ENCODE results near the gene XRCC4.
"Not testable (repeated sequence)": the region's sequence is repeated elsewhere in the genome, so short reads cannot be mapped to it uniquely, and the experiment has no call there.

The XRCC4 gene

GRCh38 chr5:83341815-83342334 is 264.5 kb downstream of the XRCC4 start:
- Histone ChIP-seq H3K9me3 (ENCODE audit: control insufficient read depth, insufficient read depth, low read depth, low read length) (peaks cover 5% of the 10 kb centered on the region; the same call in 1 of the 2 replicates), H3K4me3 (ENCODE audit: low read depth, low read length) (no peak overlapping the region), H3K36me3 (ENCODE audit: control insufficient read depth, insufficient read depth, low read length) (no peaks in the 10 kb centered on the region), H3K27ac (ENCODE audit: low read depth, low read length) (no peak overlapping the region), H3K9ac (ENCODE audit: low read length) (no peak overlapping the region), H3K4me1 (ENCODE audit: control insufficient read depth, insufficient read depth, low read length) (peaks cover 14% of the 10 kb centered on the region), H3K27me3 (ENCODE audit: control insufficient read depth, insufficient read depth, low read length) (no peaks in the 10 kb centered on the region)

GRCh38 chr5:83342465-83342864 is 265.1 kb downstream of the XRCC4 start:
- Histone ChIP-seq H3K27ac (ENCODE audit: low read depth, low read length) (no peak overlapping the region), H3K27me3 (ENCODE audit: control insufficient read depth, insufficient read depth, low read length) (no peaks in the 10 kb centered on the region), H3K4me1 (ENCODE audit: control insufficient read depth, insufficient read depth, low read length) (peaks cover 14% of the 10 kb centered on the region), H3K9ac (ENCODE audit: low read length) (no peak overlapping the region), H3K9me3 (ENCODE audit: control insufficient read depth, insufficient read depth, low read depth, low read length) (peaks cover 9% of the 10 kb centered on the region), H3K36me3 (ENCODE audit: control insufficient read depth, insufficient read depth, low read length) (0 out of 2 replicates have a peak, but pooled peaks cover 3% of the 10 kb centered on the region), H3K4me3 (ENCODE audit: low read depth, low read length) (no peak overlapping the region)

- no peaks in the 10 kb centered on the region for H3K27me3 ChIP-seq (ENCODE audit: control insufficient read depth, insufficient read depth, low read length)
- H3K4me1 ChIP-seq (ENCODE audit: control insufficient read depth, insufficient read depth, low read length) = peaks cover 14% of the 10 kb centered on the region
- H3K9ac ChIP-seq (ENCODE audit: low read length) = no peak overlapping the region
- peaks cover 18% of the 10 kb centered on the region for H3K9me3 ChIP-seq (ENCODE audit: control insufficient read depth, insufficient read depth, low read depth, low read length)
- 0 out of 2 replicates have a peak, but pooled peaks cover 4% of the 10 kb centered on the region for H3K36me3 ChIP-seq (ENCODE audit: control insufficient read depth, insufficient read depth, low read length)
- H3K4me3 ChIP-seq (ENCODE audit: low read depth, low read length) = no peak overlapping the region
- no peak overlapping the region for H3K27ac ChIP-seq (ENCODE audit: low read depth, low read length)
These were observed 266.0 kb downstream of the XRCC4 start for GRCh38 chr5:83343299-83343698.

GRCh38 chr5:83345423-83345822 is 268.1 kb downstream of the XRCC4 start:
- Histone ChIP-seq H3K27me3 (ENCODE audit: control insufficient read depth, insufficient read depth, low read length) (no peaks in the 10 kb centered on the region), H3K36me3 (ENCODE audit: control insufficient read depth, insufficient read depth, low read length) (0 out of 2 replicates have a peak, but pooled peaks cover 4% of the 10 kb centered on the region), H3K9me3 (ENCODE audit: control insufficient read depth, insufficient read depth, low read depth, low read length) (peaks cover 36% of the 10 kb centered on the region), H3K4me1 (ENCODE audit: control insufficient read depth, insufficient read depth, low read length) (peaks cover 13% of the 10 kb centered on the region), H3K4me3 (ENCODE audit: low read depth, low read length) (no peak overlapping the region), H3K27ac (ENCODE audit: low read depth, low read length) (no peak overlapping the region), H3K9ac (ENCODE audit: low read length) (no peak overlapping the region)

GRCh38 chr5:83348281-83348780 is 271.0 kb downstream of the XRCC4 start:
- H3K9me3 ChIP-seq (ENCODE audit: control insufficient read depth, insufficient read depth, low read depth, low read length) = peaks cover 44% of the 10 kb centered on the region
- no peak overlapping the region for H3K27ac ChIP-seq (ENCODE audit: low read depth, low read length)
- H3K4me3 ChIP-seq (ENCODE audit: low read depth, low read length) = no peak overlapping the region
- H3K9ac ChIP-seq (ENCODE audit: low read length) = no peak overlapping the region
- no peaks in the 10 kb centered on the region for H3K27me3 ChIP-seq (ENCODE audit: control insufficient read depth, insufficient read depth, low read length)
- no peaks in the 10 kb centered on the region; the same call in 1 of the 2 replicates for H3K4me1 ChIP-seq (ENCODE audit: control insufficient read depth, insufficient read depth, low read length)
- peaks cover 4% of the 10 kb centered on the region; the same call in 1 of the 2 replicates for H3K36me3 ChIP-seq (ENCODE audit: control insufficient read depth, insufficient read depth, low read length)

GRCh38 chr5:83353231-83353630 is 275.9 kb downstream of the XRCC4 start:
- Histone ChIP-seq H3K27me3 (ENCODE audit: control insufficient read depth, insufficient read depth, low read length) (no peaks in the 10 kb centered on the region), H3K36me3 (ENCODE audit: control insufficient read depth, insufficient read depth, low read length) (no peaks in the 10 kb centered on the region; the same call in 1 of the 2 replicates), H3K4me3 (ENCODE audit: low read depth, low read length) (no peak overlapping the region), H3K9me3 (ENCODE audit: control insufficient read depth, insufficient read depth, low read depth, low read length) (peaks cover 27% of the 10 kb centered on the region), H3K9ac (ENCODE audit: low read length) (no peak overlapping the region), H3K4me1 (ENCODE audit: control insufficient read depth, insufficient read depth, low read length) (peaks cover 28% of the 10 kb centered on the region), H3K27ac (ENCODE audit: low read depth, low read length) (no peak overlapping the region; the same call in 1 of the 2 replicates)

- no peaks in the 10 kb centered on the region for H3K27me3 ChIP-seq (ENCODE audit: control insufficient read depth, insufficient read depth, low read length)
- peaks cover 28% of the 10 kb centered on the region for H3K4me1 ChIP-seq (ENCODE audit: control insufficient read depth, insufficient read depth, low read length)
- H3K36me3 ChIP-seq (ENCODE audit: control insufficient read depth, insufficient read depth, low read length) = no peaks in the 10 kb centered on the region; the same call in 1 of the 2 replicates
- peaks cover 22% of the 10 kb centered on the region for H3K9me3 ChIP-seq (ENCODE audit: control insufficient read depth, insufficient read depth, low read depth, low read length)
- H3K9ac ChIP-seq (ENCODE audit: low read length) = no peak overlapping the region
- peak overlapping the region; percentile 98 for H3K27ac ChIP-seq (ENCODE audit: low read depth, low read length)
- no peak overlapping the region for H3K4me3 ChIP-seq (ENCODE audit: low read depth, low read length)
These were observed 276.4 kb downstream of the XRCC4 start for GRCh38 chr5:83353774-83354173.

GRCh38 chr5:83354958-83355357 is 277.6 kb downstream of the XRCC4 start:
- Histone ChIP-seq H3K36me3 (ENCODE audit: control insufficient read depth, insufficient read depth, low read length) (no peaks in the 10 kb centered on the region; the same call in 1 of the 2 replicates), H3K4me3 (ENCODE audit: low read depth, low read length) (peak overlapping the region; percentile 43), H3K27me3 (ENCODE audit: control insufficient read depth, insufficient read depth, low read length) (no peaks in the 10 kb centered on the region), H3K9me3 (ENCODE audit: control insufficient read depth, insufficient read depth, low read depth, low read length) (peaks cover 13% of the 10 kb centered on the region), H3K9ac (ENCODE audit: low read length) (peak overlapping the region; percentile 60), H3K27ac (ENCODE audit: low read depth, low read length) (peak overlapping the region; percentile 98), H3K4me1 (ENCODE audit: control insufficient read depth, insufficient read depth, low read length) (peaks cover 28% of the 10 kb centered on the region)

- H3K9me3 ChIP-seq (ENCODE audit: control insufficient read depth, insufficient read depth, low read depth, low read length) = peaks cover 12% of the 10 kb centered on the region
- peak overlapping the region; percentile 60 for H3K9ac ChIP-seq (ENCODE audit: low read length)
- H3K4me3 ChIP-seq (ENCODE audit: low read depth, low read length) = peak overlapping the region; percentile 43
- peaks cover 28% of the 10 kb centered on the region for H3K4me1 ChIP-seq (ENCODE audit: control insufficient read depth, insufficient read depth, low read length)
- H3K27me3 ChIP-seq (ENCODE audit: control insufficient read depth, insufficient read depth, low read length); H3K36me3 ChIP-seq (ENCODE audit: control insufficient read depth, insufficient read depth, low read length): not testable (repeated sequence)
- H3K27ac ChIP-seq (ENCODE audit: low read depth, low read length) = peak overlapping the region; percentile 98
These were observed 278.2 kb downstream of the XRCC4 start for GRCh38 chr5:83355482-83356014.

- Histone ChIP-seq H3K36me3 (ENCODE audit: control insufficient read depth, insufficient read depth, low read length) (no peaks in the 10 kb centered on the region; the same call in 1 of the 2 replicates), H3K4me1 (ENCODE audit: control insufficient read depth, insufficient read depth, low read length) (peaks cover 28% of the 10 kb centered on the region), H3K27ac (ENCODE audit: low read depth, low read length) (no peak overlapping the region), H3K9me3 (ENCODE audit: control insufficient read depth, insufficient read depth, low read depth, low read length) (peaks cover 12% of the 10 kb centered on the region), H3K27me3 (ENCODE audit: control insufficient read depth, insufficient read depth, low read length) (no peaks in the 10 kb centered on the region), H3K9ac (ENCODE audit: low read length) (no peak overlapping the region), H3K4me3 (ENCODE audit: low read depth, low read length) (no peak overlapping the region)
These were observed 280.4 kb downstream of the XRCC4 start for GRCh38 chr5:83357621-83358231.

- no peak overlapping the region for H3K27ac ChIP-seq (ENCODE audit: low read depth, low read length)
- H3K4me3 ChIP-seq (ENCODE audit: low read depth, low read length) = no peak overlapping the region
- no peak overlapping the region for H3K9ac ChIP-seq (ENCODE audit: low read length)
- H3K36me3 ChIP-seq (ENCODE audit: control insufficient read depth, insufficient read depth, low read length) = no peaks in the 10 kb centered on the region
- H3K27me3 ChIP-seq (ENCODE audit: control insufficient read depth, insufficient read depth, low read length) = no peaks in the 10 kb centered on the region
- H3K4me1 ChIP-seq (ENCODE audit: control insufficient read depth, insufficient read depth, low read length) = peaks cover 11% of the 10 kb centered on the region
- peaks cover 12% of the 10 kb centered on the region for H3K9me3 ChIP-seq (ENCODE audit: control insufficient read depth, insufficient read depth, low read depth, low read length)
These were observed 283.2 kb downstream of the XRCC4 start for GRCh38 chr5:83360573-83360972.
